GM18951 (cell line): ENCODE results near the gene WBP4.

Experiments
- POLR2A ChIP-seq: IDR thresholded peaks from 4 replicates; pipeline ENCODE4 v1.6.1; 2011; ENCODE audit warnings: mild to moderate bottlenecking; ENCODE audit not compliant: insufficient read length, insufficient read depth; ENCODE audit errors: extremely low read depth
- in situ Hi-C: fragments of 300-500 bp; cut with MboI; formaldehyde crosslinking; loops from one replicate; pipeline ENCODE4 v1.12.0; 2022; ENCODE audit warnings: low sequenced_read_pairs, mixed read lengths, inconsistent platforms; ENCODE audit not compliant: unreplicated experiment

WBP4 gene

GRCh38 chr13:41054919-41055619 is 6.2 kb upstream of the WBP4 start:
- no peak for TF ChIP-seq POLR2A
- in situ Hi-C loops, result loop anchor here (10.0 kb wide), 1 partner anchor 70 kb away; no protein-coding TSS in a partner anchor

- no peak for TF ChIP-seq POLR2A
- in situ Hi-C loops, result loop anchor here (10.0 kb wide), 1 partner anchor 71 kb away; no protein-coding TSS in a partner anchor
These were observed 5.1 kb upstream of the WBP4 start for GRCh38 chr13:41056194-41056593.

DNA sequence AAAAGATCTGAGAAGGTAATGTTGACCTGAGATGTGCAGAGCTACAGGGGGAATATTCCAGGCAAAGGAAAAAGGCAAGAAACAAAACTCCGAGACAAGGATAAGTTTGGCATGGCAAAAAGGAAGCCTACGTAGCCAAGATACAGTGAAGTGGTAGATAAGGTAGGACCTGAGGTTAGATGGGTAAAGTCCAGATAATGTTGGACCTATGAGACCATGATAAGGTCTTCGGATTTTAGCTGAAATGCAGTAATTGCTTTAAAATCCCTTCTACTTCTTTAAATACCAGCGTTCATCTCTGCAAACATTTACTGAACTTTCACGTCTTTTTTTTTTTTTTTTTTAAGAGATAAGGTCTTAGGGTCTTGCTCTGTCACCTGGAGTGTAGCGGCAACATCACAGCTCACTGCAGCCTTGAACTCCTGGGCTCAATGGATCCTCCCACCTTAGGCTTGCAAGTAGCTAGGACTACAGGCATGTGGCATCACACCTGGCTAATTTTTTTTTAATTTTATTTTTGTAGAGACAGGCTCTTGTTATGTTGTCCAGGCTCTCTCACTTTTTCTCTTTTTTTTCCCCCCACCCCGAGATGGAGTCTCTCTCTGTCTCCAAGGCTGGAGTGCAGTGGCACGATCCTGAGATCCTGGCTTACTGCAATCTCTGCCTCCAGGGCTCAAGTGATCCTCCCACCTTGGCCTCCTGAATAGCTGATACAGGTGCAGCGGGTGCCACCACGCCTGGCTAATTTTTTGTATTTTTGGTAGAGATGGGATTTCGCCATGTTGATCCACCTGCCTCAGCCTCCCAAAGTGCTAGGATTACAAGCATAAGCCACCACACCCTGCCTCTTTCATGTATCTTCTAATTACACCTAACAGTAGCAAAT is 4.2 kb upstream of the WBP4 start:
- in situ Hi-C loops, result loop anchor here (10.0 kb wide), 1 partner anchor 72 kb away; no protein-coding TSS in a partner anchor
- TF ChIP-seq POLR2A, result no peak

GRCh38 chr13:41058295-41059070 is 2.8 kb upstream of the WBP4 start:
- no peak for TF ChIP-seq POLR2A
- in situ Hi-C loops, result loop anchor here (10.0 kb wide), 1 partner anchor 74 kb away; no protein-coding TSS in a partner anchor

- no peak for TF ChIP-seq POLR2A
- in situ Hi-C loops, result loop anchor here (10.0 kb wide), 1 partner anchor 75 kb away; no protein-coding TSS in a partner anchor
These were observed 1.7 kb upstream of the WBP4 start for GRCh38 chr13:41059456-41060081.

- in situ Hi-C loops, result no loop called here
These were observed 1.1 kb upstream of the WBP4 start for GRCh38 chr13:41060082-41060723.

GRCh38 chr13:41060724-41061074 is 610 bp upstream of the WBP4 start:
- in situ Hi-C loops, result no loop called here

More at GRCh38 chr13:41060082-41060723, 1.1 kb upstream of the WBP4 start:
- TF ChIP-seq POLR2A, result peak; percentile 79

DNA sequence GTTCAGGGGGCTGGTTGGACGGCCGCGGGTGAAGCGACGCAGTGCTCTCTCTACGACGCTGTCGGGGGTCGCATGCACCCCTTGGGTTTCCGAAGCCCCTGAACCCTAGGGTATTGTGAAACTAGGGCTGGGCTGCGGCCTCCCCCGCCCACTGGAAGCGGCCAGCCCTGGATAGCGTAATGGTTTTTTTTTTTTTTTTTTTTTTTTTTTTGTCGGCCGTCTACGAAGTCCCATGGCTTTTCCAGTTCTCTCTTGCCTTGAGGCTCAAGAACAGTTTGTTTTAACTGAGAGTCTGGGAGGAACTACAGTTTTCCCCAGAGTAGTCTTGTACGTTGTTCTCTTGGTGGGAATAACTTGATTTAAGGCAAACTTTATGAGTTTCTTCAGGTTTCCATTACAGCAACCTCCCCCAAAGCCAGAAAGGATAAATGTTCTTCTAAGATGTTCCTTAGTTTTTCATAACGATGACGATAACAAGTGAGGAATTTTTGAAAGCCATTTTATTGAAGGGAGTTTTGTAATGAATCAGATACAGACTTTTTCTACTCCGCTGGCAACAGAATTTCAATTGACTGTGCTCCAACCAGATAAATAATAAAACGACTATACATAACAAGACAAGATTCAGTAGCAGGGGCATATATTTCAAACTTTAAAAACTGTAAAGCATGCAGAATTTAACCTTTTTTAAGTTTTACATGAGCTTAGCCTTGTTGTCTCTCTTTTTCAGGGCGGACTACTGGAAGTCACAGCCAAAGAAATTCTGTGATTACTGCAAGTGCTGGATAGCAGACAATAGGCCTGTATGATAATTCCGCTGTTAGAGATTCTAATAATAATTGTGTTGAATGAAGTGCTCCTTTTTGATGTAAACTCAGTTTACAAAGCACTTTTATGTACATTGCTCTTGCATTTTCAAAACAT is 867 bp downstream of the WBP4 start:
- in situ Hi-C loops, result no loop called here
- no peak for TF ChIP-seq POLR2A

More at GRCh38 chr13:41060724-41061074, 610 bp upstream of the WBP4 start:
- TF ChIP-seq POLR2A, result peak; percentile 59

DNA sequence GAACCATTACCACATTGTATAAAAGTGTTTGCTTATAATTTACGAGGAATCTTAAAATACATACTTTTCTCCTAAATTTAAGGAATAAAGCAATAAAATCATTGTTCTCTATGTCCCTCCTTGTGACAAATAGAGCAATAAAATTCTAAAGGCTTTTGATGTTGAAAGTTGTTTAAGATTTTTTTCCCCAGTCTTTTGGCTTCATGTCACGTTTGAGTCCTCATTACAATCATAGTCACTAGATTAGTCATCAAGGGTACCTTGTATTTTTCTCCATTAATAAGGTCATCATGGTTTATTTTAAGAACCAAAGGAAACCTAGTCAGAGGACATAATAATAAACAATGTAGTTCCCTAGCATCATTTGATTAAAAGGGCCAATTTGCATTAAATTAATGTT is 3.2 kb downstream of the WBP4 start:
- in situ Hi-C loops, result no loop called here
- no peak for TF ChIP-seq POLR2A

GRCh38 chr13:41065078-41065477 is 3.8 kb downstream of the WBP4 start:
- in situ Hi-C loops, result no loop called here
- TF ChIP-seq POLR2A, result no peak

- no peak for TF ChIP-seq POLR2A
- in situ Hi-C loops, result no loop called here
These were observed 13.2 kb downstream of the WBP4 start for GRCh38 chr13:41074523-41074922.
